Panc1 (cell line): ENCODE measurements around the gene IL20RB.

Source experiments
- POLR2AphosphoS5 ChIP-seq: IDR thresholded peaks from 2 replicates; pipeline ENCODE4 v1.6.1; 2012; ENCODE audit warnings: mild to moderate bottlenecking, low read depth, low read length, moderate library complexity
- SIN3A ChIP-seq: IDR thresholded peaks from 2 replicates; pipeline ENCODE4 v1.6.1; 2012; ENCODE audit warnings: low read depth, mild to moderate bottlenecking, low read length, moderate library complexity, borderline replicate concordance; ENCODE audit not compliant: insufficient read depth
- TCF7L2 ChIP-seq: IDR thresholded peaks from 2 replicates; pipeline ENCODE4 v1.6.1; 2011; ENCODE audit warnings: mild to moderate bottlenecking, low read depth, low read length, inconsistent platforms
- TF ChIP-seq, protein P1 (sequence below): fragments of 450-650 bp; IDR thresholded peaks from 2 replicates; pipeline ENCODE4 v1.5.1; 2017; ENCODE audit warnings: mild to moderate bottlenecking
- TF ChIP-seq, protein P2 (sequence below), 2 experiments: IDR thresholded peaks; 2 replicates each; pipeline ENCODE4 v1.6.1; 2011 to 2012; ENCODE audit warnings: low read depth in 2 of 2, control low read depth in 1 of 2, low read length in 1 of 2, mild to moderate bottlenecking in 1 of 2, moderate library complexity in 1 of 2; ENCODE audit not compliant: insufficient read depth in 1 of 2

DNA sequence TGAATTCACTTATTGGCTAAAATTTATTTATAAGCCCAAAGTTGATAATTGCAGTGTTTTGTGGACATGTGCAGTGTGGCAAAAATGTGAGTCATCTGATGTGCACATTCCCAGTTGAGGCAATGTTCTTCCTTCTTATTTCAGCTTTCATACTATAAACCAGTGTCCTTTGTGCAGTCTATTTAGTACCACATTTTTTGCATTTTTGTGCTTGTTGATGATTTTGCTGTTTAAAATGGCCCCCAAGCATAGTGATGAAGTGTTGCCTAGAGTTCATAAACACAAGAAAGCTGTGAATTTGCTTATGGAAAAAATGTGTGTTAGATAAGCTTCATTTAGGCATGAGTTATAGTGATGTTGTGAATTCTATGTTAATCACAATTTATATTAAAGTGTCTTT is 19.4 kb upstream of the IL20RB start:
- TF ChIP-seq POLR2AphosphoS5, result no peak
- TF ChIP-seq, protein P1, sequence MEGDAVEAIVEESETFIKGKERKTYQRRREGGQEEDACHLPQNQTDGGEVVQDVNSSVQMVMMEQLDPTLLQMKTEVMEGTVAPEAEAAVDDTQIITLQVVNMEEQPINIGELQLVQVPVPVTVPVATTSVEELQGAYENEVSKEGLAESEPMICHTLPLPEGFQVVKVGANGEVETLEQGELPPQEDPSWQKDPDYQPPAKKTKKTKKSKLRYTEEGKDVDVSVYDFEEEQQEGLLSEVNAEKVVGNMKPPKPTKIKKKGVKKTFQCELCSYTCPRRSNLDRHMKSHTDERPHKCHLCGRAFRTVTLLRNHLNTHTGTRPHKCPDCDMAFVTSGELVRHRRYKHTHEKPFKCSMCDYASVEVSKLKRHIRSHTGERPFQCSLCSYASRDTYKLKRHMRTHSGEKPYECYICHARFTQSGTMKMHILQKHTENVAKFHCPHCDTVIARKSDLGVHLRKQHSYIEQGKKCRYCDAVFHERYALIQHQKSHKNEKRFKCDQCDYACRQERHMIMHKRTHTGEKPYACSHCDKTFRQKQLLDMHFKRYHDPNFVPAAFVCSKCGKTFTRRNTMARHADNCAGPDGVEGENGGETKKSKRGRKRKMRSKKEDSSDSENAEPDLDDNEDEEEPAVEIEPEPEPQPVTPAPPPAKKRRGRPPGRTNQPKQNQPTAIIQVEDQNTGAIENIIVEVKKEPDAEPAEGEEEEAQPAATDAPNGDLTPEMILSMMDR, result no peak
- TF ChIP-seq, protein P2, sequence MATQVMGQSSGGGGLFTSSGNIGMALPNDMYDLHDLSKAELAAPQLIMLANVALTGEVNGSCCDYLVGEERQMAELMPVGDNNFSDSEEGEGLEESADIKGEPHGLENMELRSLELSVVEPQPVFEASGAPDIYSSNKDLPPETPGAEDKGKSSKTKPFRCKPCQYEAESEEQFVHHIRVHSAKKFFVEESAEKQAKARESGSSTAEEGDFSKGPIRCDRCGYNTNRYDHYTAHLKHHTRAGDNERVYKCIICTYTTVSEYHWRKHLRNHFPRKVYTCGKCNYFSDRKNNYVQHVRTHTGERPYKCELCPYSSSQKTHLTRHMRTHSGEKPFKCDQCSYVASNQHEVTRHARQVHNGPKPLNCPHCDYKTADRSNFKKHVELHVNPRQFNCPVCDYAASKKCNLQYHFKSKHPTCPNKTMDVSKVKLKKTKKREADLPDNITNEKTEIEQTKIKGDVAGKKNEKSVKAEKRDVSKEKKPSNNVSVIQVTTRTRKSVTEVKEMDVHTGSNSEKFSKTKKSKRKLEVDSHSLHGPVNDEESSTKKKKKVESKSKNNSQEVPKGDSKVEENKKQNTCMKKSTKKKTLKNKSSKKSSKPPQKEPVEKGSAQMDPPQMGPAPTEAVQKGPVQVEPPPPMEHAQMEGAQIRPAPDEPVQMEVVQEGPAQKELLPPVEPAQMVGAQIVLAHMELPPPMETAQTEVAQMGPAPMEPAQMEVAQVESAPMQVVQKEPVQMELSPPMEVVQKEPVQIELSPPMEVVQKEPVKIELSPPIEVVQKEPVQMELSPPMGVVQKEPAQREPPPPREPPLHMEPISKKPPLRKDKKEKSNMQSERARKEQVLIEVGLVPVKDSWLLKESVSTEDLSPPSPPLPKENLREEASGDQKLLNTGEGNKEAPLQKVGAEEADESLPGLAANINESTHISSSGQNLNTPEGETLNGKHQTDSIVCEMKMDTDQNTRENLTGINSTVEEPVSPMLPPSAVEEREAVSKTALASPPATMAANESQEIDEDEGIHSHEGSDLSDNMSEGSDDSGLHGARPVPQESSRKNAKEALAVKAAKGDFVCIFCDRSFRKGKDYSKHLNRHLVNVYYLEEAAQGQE (IDR thresholded peaks at IDR 0.05; ENCODE audit: insufficient read depth in 1 of 2, low read depth in 2 of 2, low read length in 1 of 2), result no peak
- TF ChIP-seq TCF7L2, result no peak
- no peak for TF ChIP-seq SIN3A
